HG03066 (cell line): ENCODE results near the gene CD300LB.
"Not testable (repeated sequence)": the region's sequence is repeated elsewhere in the genome, so short reads cannot be mapped to it uniquely, and the experiment has no call there.

Experiments
- ATAC-seq: cut with Tn5 transposase; IDR thresholded peaks from one replicate; pipeline ENCODE4 v1.9.1; 2021; ENCODE audit warnings: low read depth; ENCODE audit not compliant: unreplicated experiment

CD300LB gene

DNA sequence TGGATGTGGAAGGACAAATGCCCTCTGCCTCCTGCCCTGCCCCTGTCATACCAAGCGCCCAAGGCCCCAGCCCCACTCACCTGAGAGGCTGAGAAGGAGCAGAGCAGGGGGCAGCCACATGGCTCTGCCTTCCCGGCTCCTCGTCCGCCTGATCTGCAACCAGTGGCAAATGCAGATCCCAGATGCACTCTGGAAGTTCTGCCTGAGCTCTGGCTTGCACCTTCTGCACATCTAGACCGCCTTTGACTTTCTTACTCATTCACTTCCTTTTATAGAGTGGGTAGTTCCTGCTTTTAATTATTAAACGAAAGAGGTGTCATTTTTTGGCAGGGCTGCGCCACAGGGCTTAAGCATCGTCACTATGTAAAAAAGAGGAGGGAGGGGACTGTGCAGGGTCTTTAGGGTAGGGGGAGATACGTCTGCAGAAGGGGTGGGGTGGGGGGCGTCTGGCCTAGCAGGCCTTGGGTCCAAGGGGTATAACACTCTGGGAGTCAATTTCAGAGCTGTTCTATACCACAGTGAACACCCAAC is at the start of gene CD300LB:
Gene CD300LB (minus strand): TSS at position 245 of the 531 bp plus-strand sequence. CDS start 125 bp downstream, at position 120.
- no peak for ATAC-seq

GRCh38 chr17:74579900-74580299 is 48.6 kb upstream of the CD300LB start:
- ATAC-seq: no peak

GRCh38 chr17:74578979-74579378 is 47.7 kb upstream of the CD300LB start:
- ATAC-seq: no peak

DNA sequence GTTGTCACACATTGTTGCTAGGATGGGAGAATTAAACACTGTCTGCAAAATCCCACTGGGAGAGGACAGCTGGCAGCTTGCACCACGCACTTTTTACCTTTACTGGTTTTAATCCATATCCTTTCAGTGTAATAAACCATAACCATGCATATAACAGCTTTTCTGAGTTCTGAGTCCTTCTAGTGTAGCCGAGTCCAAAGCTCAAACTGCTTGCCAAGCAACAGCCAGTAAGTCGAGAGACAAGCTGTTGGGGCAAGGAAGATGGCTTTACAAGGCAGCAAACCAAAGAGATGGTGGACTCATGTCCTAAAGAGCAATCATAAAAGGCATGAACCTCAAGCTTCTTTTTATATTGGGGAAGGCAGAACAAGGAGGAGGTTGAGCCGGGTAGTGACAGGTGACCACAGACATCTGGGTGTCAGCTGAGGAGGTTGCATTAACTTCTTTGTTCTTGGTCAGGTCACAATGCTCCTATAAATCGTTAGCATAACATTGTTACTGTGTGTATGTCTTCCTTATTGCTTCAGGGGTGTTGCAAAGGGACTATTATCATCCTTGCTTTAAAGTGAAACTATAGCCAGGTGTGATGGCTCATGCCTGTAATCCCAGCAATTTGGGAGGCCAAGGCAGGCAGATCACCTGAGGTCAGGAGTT is 43.3 kb upstream of the CD300LB start:
- no peak for ATAC-seq

GRCh38 chr17:74573635-74574034 is 42.4 kb upstream of the CD300LB start:
- not testable (repeated sequence) for ATAC-seq

GRCh38 chr17:74573169-74573568 is 41.9 kb upstream of the CD300LB start:
- ATAC-seq: no peak

GRCh38 chr17:74571621-74572270 is 40.5 kb upstream of the CD300LB start:
- no peak for ATAC-seq

DNA sequence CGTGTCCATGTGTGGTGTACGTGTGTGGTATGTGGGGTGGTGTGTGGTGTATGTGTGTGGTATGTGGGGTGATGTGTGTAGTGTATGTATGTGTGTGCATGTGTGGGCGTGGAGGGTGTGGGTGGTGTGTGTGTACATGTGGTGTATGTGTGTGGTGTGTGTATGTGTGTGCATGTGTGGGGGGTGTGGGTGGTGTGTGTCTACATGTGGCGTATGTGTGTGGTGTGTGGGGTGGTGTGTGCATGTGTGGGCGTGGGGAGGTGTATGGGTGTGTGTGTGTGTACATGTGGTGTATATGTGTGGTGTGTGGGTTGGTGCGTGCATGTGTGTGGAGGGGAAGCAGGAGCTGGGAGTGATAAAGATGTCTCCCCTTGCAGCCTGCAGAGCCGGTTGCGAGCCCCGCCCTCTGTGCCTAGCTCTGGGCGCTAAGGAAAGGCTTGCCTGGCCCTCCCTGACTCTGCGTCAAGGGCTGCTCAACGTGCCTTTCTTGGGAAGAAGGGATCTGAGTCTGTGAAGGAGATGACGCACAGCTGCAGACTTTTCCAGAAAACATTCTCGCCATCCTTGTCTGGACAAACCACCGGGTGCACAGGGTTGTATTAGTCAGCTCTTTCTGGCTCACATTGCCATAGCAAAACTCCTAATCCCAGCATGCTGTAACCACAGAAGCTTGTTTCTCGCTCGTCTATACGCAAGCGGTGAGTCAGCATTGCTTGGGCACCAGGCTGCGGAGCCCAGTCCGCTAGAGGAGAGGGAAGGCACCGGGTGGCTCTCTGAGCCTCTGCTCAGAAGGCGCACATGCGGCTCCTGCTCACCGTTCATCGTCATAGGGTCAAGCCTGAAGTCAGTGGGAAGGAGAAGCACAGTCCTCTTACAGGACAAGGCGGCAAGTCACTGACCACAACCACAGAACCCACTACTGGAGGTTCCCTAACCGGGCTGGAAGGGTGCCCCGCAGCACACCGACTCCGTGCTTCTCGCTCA is 38.0 kb upstream of the CD300LB start:
- ATAC-seq: no peak

DNA sequence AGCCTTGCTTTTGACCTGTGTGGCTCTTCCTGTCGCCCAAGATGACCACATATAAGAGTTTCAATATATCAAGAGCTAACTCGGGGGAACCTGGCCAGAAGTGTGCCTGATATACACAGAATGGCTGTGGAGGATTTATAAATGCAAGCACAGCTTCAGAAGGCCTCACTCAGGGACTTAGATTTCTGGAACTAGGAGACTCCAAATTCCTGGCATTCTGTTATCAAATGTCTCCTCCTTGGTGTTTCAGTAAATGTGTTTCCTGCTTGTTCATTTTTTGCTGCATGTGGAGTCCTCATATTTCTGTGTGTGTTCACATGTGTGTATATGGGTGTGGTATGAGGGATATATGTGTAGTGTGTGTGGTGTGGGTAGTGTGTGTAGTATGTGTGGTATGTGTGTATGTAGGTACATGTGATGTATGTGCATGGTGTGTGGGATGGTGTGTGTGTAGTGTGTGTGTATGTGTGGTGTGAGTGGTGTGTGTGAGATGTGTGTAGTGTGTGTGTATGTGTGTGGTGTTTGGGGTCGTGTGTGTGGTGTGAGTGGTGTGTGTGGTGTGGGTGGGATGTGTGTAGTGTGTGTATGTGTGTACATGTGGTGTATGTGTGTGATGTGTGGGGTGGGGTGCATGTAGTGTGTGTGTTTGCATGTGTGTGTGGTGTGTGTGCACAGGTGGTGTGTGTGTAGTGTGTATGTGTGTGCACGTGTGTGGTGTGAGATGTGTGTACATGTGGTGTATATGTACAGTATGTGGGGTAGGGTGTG is 37.0 kb upstream of the CD300LB start:
- ATAC-seq: no peak

DNA sequence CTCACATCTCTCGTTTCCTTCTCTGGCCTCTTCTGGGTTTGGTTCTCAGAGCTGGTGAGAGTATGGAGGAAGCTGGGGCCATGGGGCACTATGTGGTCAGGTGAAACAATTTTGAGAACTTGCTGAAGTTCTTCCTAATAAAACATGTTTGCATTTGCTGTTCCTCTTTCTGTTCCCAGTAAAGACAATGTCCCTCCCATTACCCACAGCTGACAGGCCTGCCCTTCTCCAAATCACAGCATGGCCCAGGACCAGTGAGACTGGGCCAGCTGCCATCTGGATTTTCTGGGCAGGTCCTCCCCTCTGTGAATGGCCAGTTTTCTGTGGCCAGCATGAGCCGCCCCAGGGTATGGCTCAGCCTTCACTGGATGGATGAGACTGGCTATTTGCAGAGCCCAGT is 36.1 kb upstream of the CD300LB start, which contains the start of gene CD300H:
Gene CD300H (minus strand): TSS at position 113 of the 400 bp plus-strand sequence.
- no peak for ATAC-seq

- ATAC-seq: no peak
Observed at GRCh38 chr17:74566132-74566753, 35.0 kb upstream of the CD300LB start.

DNA sequence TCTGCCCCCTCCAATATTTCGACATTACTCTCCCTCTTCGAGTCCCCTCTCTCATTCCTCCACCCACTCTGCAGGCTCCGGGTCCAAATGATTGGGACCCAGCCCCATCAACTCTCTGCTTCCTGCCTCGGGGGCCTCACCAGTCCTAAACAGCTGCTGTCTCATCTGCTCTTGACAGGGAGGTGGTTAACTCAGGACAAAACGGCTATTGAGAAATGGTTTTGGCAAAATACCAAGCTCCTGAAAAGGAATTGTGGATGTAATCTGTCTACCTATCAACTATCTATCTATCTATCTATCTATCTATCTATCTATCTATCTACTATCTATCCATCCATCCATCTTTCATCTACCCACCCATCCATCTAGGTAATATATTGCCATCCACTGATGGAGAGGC is 33.9 kb upstream of the CD300LB start:
- ATAC-seq: no peak

- no peak for ATAC-seq
Observed at GRCh38 chr17:74563358-74563757, 32.1 kb upstream of the CD300LB start.

GRCh38 chr17:74561586-74561985 is 30.3 kb upstream of the CD300LB start:
- ATAC-seq: no peak

- no peak for ATAC-seq
Observed at GRCh38 chr17:74558882-74559519, 27.7 kb upstream of the CD300LB start.

- not testable (repeated sequence) for ATAC-seq
Observed at GRCh38 chr17:74558402-74558801, 27.1 kb upstream of the CD300LB start.

DNA sequence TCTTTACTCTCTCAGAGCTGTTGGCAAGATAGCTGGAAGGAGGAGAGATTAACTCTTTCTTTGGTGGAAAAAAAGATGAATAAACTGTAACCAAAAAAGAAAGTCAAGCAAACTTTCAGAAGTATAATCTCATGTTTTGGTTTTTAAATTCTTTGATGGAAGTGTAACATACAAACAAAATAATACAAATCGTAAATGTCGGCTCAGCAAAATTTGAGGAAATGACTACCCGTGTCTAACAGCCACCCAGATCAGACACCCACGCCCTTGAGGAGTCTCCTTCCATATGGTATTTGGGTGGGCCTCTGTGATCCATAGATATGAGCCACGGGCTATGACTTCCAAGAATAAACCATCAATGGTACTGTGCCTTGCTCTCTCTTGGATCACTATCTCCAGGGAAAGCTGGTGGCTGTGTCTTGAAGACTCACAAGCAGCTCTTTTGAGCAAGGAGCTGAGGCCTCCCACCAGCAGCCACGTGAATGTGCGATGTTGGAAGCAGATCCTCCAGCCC is 24.2 kb upstream of the CD300LB start:
- no peak for ATAC-seq

DNA sequence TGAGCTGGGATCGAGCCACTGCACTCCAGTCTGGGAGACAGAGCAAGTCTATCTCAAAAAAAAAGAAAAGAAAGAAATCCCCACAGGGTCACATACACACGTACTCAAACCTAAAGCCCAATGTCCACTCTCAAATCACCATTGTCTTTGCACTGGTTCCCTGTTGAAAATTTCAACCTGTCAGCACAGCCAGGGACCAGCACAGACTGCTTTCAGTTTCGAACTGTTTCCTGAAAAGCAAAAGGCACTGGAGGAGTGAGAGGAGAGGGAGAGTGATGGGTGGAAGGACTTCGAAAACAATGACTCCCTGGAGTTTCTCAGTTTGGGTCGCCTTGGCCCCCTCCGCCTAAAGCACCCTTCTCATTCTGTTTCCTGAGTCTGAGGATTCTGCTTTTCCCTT is 23.6 kb upstream of the CD300LB start:
- ATAC-seq: no peak

GRCh38 chr17:74552037-74552436 is 20.8 kb upstream of the CD300LB start:
- no peak for ATAC-seq
